Measurements from ENCODE around the gene VAMP1.
"Not testable (repeated sequence)": the region's sequence is repeated elsewhere in the genome, so short reads cannot be mapped to it uniquely, and the experiment has no call there.

Gene VAMP1

DNA sequence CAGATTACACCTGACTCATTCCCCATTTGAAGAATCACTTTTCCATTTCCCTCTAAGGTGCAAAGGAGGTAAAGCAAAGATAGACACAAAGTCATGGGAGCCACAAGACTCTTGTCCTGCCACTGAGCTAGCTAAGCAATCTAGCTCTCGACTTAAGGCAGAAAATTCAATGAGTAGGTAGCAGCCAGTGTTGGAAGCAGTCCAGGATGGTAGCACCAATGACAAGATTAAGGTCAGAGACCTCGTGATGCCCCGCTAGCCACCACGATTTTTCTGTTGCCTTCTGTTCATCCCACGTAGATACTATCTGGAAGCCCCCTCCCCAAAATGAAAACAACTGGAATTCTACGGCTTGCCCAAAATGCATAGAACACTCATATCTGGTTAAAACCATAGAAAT, 1.4 kb downstream of the VAMP1 start:
- TF ChIP-seq, protein P1, sequence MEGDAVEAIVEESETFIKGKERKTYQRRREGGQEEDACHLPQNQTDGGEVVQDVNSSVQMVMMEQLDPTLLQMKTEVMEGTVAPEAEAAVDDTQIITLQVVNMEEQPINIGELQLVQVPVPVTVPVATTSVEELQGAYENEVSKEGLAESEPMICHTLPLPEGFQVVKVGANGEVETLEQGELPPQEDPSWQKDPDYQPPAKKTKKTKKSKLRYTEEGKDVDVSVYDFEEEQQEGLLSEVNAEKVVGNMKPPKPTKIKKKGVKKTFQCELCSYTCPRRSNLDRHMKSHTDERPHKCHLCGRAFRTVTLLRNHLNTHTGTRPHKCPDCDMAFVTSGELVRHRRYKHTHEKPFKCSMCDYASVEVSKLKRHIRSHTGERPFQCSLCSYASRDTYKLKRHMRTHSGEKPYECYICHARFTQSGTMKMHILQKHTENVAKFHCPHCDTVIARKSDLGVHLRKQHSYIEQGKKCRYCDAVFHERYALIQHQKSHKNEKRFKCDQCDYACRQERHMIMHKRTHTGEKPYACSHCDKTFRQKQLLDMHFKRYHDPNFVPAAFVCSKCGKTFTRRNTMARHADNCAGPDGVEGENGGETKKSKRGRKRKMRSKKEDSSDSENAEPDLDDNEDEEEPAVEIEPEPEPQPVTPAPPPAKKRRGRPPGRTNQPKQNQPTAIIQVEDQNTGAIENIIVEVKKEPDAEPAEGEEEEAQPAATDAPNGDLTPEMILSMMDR (IDR thresholded peaks at IDR 0.05; ENCODE audit: insufficient read depth, low read depth, low read length, missing control alignments): no peak
- DNase-seq (ENCODE audit: low read depth): no peak
- H3K4me3 ChIP-seq (ENCODE audit: low read length): no peak overlapping the region

DNA sequence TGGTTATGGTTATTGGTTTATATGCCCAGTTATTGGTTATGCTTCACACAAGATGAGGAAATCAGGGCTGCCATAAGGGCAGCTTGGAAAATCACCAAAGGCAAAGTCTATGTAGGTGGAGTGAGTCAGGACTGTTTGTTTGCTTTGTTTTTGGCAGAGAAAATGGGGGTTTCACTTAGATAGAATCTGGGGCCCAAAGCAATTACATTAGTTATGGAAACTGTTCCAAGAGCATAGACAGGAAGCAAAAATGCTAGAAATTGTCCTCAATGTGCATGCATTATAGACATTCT, 2.2 kb downstream of the VAMP1 start:
- no peak overlapping the region for H3K4me3 ChIP-seq (ENCODE audit: low read length)
- DNase-seq (ENCODE audit: low read depth): peak; percentile 29
- TF ChIP-seq, protein P1 (IDR thresholded peaks at IDR 0.05; ENCODE audit: insufficient read depth, low read depth, low read length, missing control alignments): no peak

DNA sequence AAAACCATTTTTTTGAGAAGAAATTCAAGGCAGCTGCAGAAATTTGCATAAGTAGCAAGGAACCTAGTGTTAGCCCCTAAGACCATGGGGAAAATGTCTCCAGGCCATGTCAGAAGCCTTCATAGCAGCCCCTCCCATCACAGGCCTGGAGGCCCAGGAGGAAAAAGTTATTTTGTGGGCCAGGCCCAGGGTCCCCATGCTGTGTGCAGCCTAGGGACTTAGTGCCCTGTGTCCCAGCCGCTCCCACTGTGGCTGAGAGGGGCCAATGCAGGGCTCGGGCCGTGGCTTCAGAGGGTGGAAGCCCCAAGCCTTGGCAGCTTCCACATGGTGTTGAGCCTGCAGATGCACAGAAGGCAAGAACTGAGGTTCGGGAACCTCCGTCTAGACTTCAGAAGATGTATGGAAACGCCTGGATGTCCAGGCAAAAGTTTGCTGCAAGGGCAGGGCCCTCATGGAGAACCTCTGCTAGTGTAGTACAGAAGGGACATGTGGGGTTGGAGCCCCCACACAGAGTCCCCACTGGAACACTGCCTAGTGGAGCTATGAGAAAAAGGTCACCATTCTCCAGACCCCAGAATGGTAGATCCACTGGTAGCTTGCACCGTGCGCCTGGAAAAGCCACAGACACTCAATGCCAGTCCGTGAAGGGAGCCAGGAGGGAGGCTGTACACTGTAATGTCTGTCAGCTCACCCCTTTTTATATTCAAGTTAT, 2.8 kb downstream of the VAMP1 start:
- not testable (repeated sequence) for DNase-seq (ENCODE audit: low read depth); H3K4me3 ChIP-seq (ENCODE audit: low read length)

DNA sequence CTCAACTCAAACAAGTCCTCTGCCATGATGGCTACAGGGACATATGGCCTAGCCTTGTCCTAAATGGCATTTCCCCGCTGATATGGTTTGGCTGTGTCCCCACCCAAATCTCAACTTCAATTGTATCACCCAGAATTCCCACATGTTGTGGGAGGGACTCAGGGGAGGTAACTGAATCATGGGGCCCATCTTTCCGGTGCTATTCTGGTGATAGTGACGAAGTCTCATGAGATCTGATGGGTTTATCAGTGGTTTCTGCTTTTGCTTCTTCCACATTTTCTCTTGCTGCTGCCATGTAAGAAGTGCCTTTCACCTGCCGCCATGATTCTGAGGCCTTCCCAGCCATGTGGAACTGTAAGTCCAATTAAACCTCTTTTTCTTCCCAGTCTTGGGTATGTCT, 3.7 kb downstream of the VAMP1 start:
- H3K4me3 ChIP-seq (ENCODE audit: low read length); DNase-seq (ENCODE audit: low read depth): not testable (repeated sequence)

DNA sequence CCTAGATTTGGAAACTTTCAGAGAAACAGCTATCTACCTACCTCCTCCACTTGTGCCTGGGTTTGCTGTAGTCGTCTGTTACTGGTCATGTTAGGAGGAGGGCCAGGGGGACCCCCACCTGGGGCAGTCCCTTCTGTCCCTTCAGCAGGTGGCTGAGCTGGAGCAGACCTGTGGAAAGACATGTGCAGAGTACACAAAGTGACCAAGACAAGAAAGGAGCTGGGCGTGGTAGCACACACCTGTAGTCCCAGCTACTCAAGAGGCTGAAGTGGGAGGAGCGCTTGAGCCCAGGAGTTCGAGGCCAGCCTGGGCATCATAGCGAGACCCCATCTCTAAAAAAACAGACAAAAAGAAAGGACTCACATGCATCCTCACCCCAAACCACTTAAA, 4.3 kb downstream of the VAMP1 start:
- no peak for DNase-seq (ENCODE audit: low read depth)
- no peak overlapping the region for H3K4me3 ChIP-seq (ENCODE audit: low read length)
- TF ChIP-seq, protein P1 (IDR thresholded peaks at IDR 0.05; ENCODE audit: insufficient read depth, low read depth, low read length, missing control alignments): no peak

DNA sequence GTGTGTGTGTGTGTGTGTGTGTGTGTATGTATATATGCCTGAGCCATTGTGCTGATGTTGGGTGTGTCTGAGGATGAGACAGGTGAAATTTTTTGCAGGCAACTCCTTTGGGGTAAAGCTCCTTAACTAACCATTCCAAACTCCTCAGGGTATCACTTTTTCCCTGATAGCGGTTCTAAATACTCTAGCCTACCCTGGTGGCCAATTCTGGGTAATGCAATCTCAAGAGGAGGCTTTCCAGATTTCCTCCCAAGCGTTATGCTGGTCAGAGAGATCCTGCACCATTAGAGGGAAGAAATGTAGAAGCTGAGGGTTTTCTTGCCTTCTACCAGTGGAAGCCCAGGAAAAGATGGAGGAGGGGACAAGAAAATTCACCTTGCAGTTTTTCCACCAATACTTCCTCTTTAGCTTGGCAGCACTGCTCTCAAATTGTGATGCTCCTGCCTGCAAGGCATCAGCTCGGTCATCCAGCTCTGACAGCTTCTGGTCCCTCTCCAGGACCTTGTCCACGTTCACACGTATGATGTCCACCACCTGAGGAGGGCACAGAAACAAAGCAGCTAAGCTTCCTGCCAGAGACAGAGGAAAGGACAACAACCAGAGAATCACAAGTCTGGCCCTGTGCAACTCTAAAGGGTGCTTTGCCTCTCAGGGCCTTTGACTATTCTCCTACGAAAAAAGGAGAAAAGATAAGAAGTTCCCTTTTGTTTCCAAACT, 4.9 kb downstream of the VAMP1 start:
- no peak overlapping the region for H3K4me3 ChIP-seq (ENCODE audit: low read length)
- peak; percentile 75 for DNase-seq (ENCODE audit: low read depth)
- TF ChIP-seq, protein P1 (IDR thresholded peaks at IDR 0.05; ENCODE audit: insufficient read depth, low read depth, low read length, missing control alignments): peak; percentile 96

DNA sequence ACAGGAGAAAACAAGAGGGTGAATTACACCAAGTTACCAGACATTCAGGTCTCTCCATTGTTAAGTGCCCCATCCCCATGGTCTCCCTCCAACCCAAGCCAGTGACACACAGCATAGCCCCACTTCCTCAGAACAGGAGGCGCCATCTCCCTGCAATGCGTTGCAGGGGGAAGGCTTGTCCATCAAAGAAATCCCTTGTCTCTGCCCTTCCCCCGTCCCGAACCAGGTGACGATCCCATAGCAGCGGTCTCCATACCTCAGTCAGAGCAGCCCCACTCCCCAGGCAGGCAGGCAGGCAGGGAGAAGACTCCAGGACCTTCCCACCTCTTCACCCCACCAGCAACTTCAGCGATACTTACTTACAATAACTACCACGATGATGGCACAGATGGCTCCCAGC, 5.9 kb downstream of the VAMP1 start:
- TF ChIP-seq, protein P1 (IDR thresholded peaks at IDR 0.05; ENCODE audit: insufficient read depth, low read depth, low read length, missing control alignments): no peak
- no peak overlapping the region for H3K4me3 ChIP-seq (ENCODE audit: low read length)
- no peak for DNase-seq (ENCODE audit: low read depth)

DNA sequence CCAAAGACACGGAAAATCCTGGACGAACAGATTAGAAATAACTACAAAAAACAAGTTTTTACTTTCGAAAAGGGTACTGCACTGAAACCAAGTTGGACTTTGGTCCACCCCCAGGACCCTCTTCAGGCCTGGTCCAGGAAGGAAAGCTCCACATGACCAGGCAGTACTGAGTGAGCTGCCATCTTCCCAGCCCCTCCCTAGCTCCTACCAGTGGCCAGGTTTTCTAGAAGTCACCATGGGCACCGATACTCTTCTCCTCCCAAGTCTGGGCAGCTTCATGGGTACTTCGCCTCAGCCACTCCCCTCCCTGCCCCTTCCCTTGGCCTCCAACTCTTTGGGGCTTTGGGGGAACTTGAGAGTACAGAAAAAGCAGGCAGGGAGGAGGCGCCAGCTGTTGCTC, 6.6 kb downstream of the VAMP1 start:
- no peak overlapping the region for H3K4me3 ChIP-seq (ENCODE audit: low read length)
- TF ChIP-seq, protein P1 (IDR thresholded peaks at IDR 0.05; ENCODE audit: insufficient read depth, low read depth, low read length, missing control alignments): no peak
- no peak for DNase-seq (ENCODE audit: low read depth)

Measured in epithelial cell of esophagus (primary cell).